HCT116 (cell line): Measurements from ENCODE around the gene BHMT.

Experiments used
- ELF1 ChIP-seq: IDR thresholded peaks from 2 replicates; pipeline ENCODE4 v1.6.1; 2012; ENCODE audit warnings: low read depth, borderline replicate concordance
- EZH2 ChIP-seq: fragments of 200-600 bp; sonication (generic); IDR thresholded peaks from 2 replicates; pipeline ENCODE4 v1.6.1; 2017; ENCODE audit warnings: antibody characterized with exemption, mixed run types
- POLR2A ChIP-seq: IDR thresholded peaks from 2 replicates; pipeline ENCODE4 v1.7.0; 2011; ENCODE audit warnings: borderline replicate concordance; ENCODE audit not compliant: insufficient read depth, insufficient read length; ENCODE audit errors: extremely low read depth
- POLR2AphosphoS5 ChIP-seq: IDR thresholded peaks from 2 replicates; pipeline ENCODE4 v1.6.1; 2011; ENCODE audit warnings: mild to moderate bottlenecking, low read depth, low read length, moderate library complexity
- RAD21 ChIP-seq: IDR thresholded peaks from 2 replicates; pipeline ENCODE4 v1.6.1; 2012; ENCODE audit warnings: low read depth, mild to moderate bottlenecking
- ZNF274 ChIP-seq: fragments of 200-500 bp; sonication (Bioruptor generic); IDR thresholded peaks from 2 replicates; pipeline ENCODE4 v1.6.1; 2014; ENCODE audit warnings: mild to moderate bottlenecking, low read depth, low read length, inconsistent platforms
- TF ChIP-seq, protein P1 (sequence below), 3 experiments: fragments of 200-600 bp in 1 of 3; sonication (generic) in 1 of 3; IDR thresholded peaks in 2 of 3; conservative IDR thresholded peaks in 1 of 3; 2 replicates each; pipeline ENCODE4 v1.5.1; 2012 to 2017; ENCODE audit warnings: low read depth in 2 of 3, low read length in 2 of 3, antibody characterized with exemption in 1 of 3, borderline replicate concordance in 1 of 3, control low read depth in 1 of 3, mild to moderate bottlenecking in 1 of 3, mixed read lengths in 1 of 3, mixed run types in 1 of 3, moderate library complexity in 1 of 3; ENCODE audit not compliant: insufficient read depth in 1 of 3
- TF ChIP-seq, protein P2 (sequence below): IDR thresholded peaks from 2 replicates; pipeline ENCODE4 v1.6.1; 2012
- TF ChIP-seq, protein P3 (sequence below): IDR thresholded peaks from 2 replicates; pipeline ENCODE4 v1.6.1; 2012

DNA sequence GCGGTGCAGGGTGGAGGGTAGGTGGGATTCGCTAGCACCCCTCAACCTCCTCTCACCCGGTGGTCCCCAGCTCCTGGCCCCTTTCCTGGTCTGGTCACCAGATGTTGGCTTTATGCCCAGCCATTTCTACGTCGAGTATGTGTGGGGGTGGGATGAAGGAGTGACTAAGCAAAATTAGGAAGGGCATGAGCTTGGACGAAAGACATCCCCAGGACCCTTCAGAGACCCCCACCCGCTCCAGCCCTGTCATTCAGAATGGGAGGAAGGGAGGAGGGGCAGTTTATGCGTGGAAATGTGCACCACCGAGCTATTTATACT, 41.3 kb upstream of the BHMT start:
- no peak for TF ChIP-seq POLR2AphosphoS5
- TF ChIP-seq EZH2, result no peak
- TF ChIP-seq, protein P1, sequence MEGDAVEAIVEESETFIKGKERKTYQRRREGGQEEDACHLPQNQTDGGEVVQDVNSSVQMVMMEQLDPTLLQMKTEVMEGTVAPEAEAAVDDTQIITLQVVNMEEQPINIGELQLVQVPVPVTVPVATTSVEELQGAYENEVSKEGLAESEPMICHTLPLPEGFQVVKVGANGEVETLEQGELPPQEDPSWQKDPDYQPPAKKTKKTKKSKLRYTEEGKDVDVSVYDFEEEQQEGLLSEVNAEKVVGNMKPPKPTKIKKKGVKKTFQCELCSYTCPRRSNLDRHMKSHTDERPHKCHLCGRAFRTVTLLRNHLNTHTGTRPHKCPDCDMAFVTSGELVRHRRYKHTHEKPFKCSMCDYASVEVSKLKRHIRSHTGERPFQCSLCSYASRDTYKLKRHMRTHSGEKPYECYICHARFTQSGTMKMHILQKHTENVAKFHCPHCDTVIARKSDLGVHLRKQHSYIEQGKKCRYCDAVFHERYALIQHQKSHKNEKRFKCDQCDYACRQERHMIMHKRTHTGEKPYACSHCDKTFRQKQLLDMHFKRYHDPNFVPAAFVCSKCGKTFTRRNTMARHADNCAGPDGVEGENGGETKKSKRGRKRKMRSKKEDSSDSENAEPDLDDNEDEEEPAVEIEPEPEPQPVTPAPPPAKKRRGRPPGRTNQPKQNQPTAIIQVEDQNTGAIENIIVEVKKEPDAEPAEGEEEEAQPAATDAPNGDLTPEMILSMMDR (IDR thresholded peaks at IDR 0.05 in 2 of 3, conservative IDR thresholded peaks at IDR 0.05 in 1 of 3; ENCODE audit: borderline replicate concordance in 1 of 3, insufficient read depth in 1 of 3, low read depth in 2 of 3, low read length in 2 of 3), result no peak
- TF ChIP-seq ELF1, result no peak
- TF ChIP-seq, protein P2, sequence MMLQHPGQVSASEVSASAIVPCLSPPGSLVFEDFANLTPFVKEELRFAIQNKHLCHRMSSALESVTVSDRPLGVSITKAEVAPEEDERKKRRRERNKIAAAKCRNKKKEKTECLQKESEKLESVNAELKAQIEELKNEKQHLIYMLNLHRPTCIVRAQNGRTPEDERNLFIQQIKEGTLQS, result no peak
- TF ChIP-seq POLR2A, result no peak
- TF ChIP-seq, protein P3, sequence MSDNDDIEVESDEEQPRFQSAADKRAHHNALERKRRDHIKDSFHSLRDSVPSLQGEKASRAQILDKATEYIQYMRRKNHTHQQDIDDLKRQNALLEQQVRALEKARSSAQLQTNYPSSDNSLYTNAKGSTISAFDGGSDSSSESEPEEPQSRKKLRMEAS, result no peak
- TF ChIP-seq RAD21, result no peak
- no peak for TF ChIP-seq ZNF274
